Measurements from ENCODE around the gene RDM1. TPM values are rescaled to one million over a fixed set of nuclear protein-coding genes. Genes with fewer than 3 reads are reported as not detected.

RDM1 gene
- total and polyA plus RNA-seq, 8 donors: 0.31 TPM; not detected in 7

- intact Hi-C loops (cut with DNase I): no loop called here
- no peaks in the 10 kb centered on the region for H3K36me3 ChIP-seq
- peaks cover 0 to 6% (median 4%) of the 10 kb centered on the region in 3 donors for H3K4me1 ChIP-seq
- DNase-seq (no peak), FAIRE-seq (no peak), ATAC-seq (no peak)
- H3K9me3 ChIP-seq: no peaks in the 10 kb centered on the region
- H3K27ac ChIP-seq: no peak overlapping the region
- WGBS, 2 donors: 58 to 67% methylated on average over 10 of the region's 10 CpGs
- H3K27me3 ChIP-seq: no peaks in the 10 kb centered on the region
- no peak for TF ChIP-seq CTCF (IDR thresholded peaks at IDR 0.05)
- no peak overlapping the region for H3K4me3 ChIP-seq
Measured at GRCh38 chr17:35968520-35969054, 38.0 kb upstream of the RDM1 start.

- H3K27ac ChIP-seq: no peak overlapping the region
- H3K27me3 ChIP-seq: no peaks in the 10 kb centered on the region
- H3K36me3 ChIP-seq: no peaks in the 10 kb centered on the region
- no peaks in the 10 kb centered on the region for H3K9me3 ChIP-seq
- no peak overlapping the region for H3K4me3 ChIP-seq
- no peaks in the 10 kb centered on the region for H3K4me1 ChIP-seq
- no peak for TF ChIP-seq CTCF (IDR thresholded peaks at IDR 0.05)
- FAIRE-seq (no peak), DNase-seq (no peak), ATAC-seq (no peak)
- 81 to 89% methylated on average over 7 of the region's 7 CpGs for WGBS, 2 donors
- intact Hi-C loops (cut with DNase I): no loop called here
Measured at GRCh38 chr17:35965272-35965671, 34.7 kb upstream of the RDM1 start.

GRCh38 chr17:35963663-35964062 lies 33.1 kb upstream of the RDM1 start:
- Histone ChIP-seq H3K9me3 (no peaks in the 10 kb centered on the region), H3K27ac (no peak overlapping the region), H3K4me3 (no peak overlapping the region), H3K4me1 (no peaks in the 10 kb centered on the region), H3K27me3 (peaks cover 0 to 4% (median 0%) of the 10 kb centered on the region in 4 donors), H3K36me3 (no peaks in the 10 kb centered on the region)
- 60 to 72% methylated on average over 6 of the region's 6 CpGs for WGBS, 2 donors
- DNase-seq (no peak), ATAC-seq (no peak), FAIRE-seq (no peak)
- intact Hi-C loops (cut with DNase I): no loop called here
- TF ChIP-seq CTCF (IDR thresholded peaks at IDR 0.05): no peak

- 33 to 43% methylated on average over 7 of the region's 7 CpGs for WGBS, 2 donors
- FAIRE-seq (no peak), ATAC-seq (no peak), DNase-seq (no peak)
- no peak overlapping the region for H3K27ac ChIP-seq
- intact Hi-C loops (cut with DNase I): no loop called here
- no peaks in the 10 kb centered on the region for H3K9me3 ChIP-seq
- TF ChIP-seq CTCF (IDR thresholded peaks at IDR 0.05): no peak
- H3K4me1 ChIP-seq: no peaks in the 10 kb centered on the region
- no peak overlapping the region for H3K4me3 ChIP-seq
- H3K27me3 ChIP-seq: no peaks in the 10 kb centered on the region
- no peaks in the 10 kb centered on the region for H3K36me3 ChIP-seq
Measured at GRCh38 chr17:35953720-35954119, 23.1 kb upstream of the RDM1 start.

GRCh38 chr17:35949401-35949800 lies 18.8 kb upstream of the RDM1 start:
- Histone ChIP-seq H3K9me3 (no peaks in the 10 kb centered on the region), H3K27me3 (no peaks in the 10 kb centered on the region), H3K4me3 (no peak overlapping the region), H3K4me1 (no peaks in the 10 kb centered on the region), H3K27ac (no peak overlapping the region), H3K36me3 (no peaks in the 10 kb centered on the region)
- no peak for FAIRE-seq
- intact Hi-C loops (cut with DNase I): no loop called here
- TF ChIP-seq CTCF (IDR thresholded peaks at IDR 0.05): no peak
- WGBS, 2 donors: 57 to 70% methylated on average over 3 of the region's 3 CpGs
- DNase-seq: no peak
- no peak for ATAC-seq

All from pancreas (tissue), 10 donors.